Uterus (tissue), 2 donors: ENCODE data around the gene FBLN1.

Experiments
- POLR2A ChIP-seq, 2 donors: fragments of 450-650 bp; IDR thresholded peaks; one replicate each; pipeline ENCODE4 v1.6.1; 2016; ENCODE audit warnings: antibody characterized with exemption in 2 of 2, mild to moderate bottlenecking in 1 of 2, moderate library complexity in 1 of 2
- TF ChIP-seq, protein P1 (sequence below), 4 experiments: fragments of 200-600 bp in 2 of 4; fragments of 450-650 bp in 2 of 4; sonication (generic) in 2 of 4; IDR thresholded peaks; one replicate each; pipeline ENCODE4 v1.5.1; 2016 to 2019; ENCODE audit warnings: antibody characterized with exemption in 4 of 4, mild to moderate bottlenecking in 2 of 4, moderate library complexity in 1 of 4

- no peak for TF ChIP-seq POLR2A (IDR thresholded peaks at IDR 0.05)
- TF ChIP-seq, protein P1, sequence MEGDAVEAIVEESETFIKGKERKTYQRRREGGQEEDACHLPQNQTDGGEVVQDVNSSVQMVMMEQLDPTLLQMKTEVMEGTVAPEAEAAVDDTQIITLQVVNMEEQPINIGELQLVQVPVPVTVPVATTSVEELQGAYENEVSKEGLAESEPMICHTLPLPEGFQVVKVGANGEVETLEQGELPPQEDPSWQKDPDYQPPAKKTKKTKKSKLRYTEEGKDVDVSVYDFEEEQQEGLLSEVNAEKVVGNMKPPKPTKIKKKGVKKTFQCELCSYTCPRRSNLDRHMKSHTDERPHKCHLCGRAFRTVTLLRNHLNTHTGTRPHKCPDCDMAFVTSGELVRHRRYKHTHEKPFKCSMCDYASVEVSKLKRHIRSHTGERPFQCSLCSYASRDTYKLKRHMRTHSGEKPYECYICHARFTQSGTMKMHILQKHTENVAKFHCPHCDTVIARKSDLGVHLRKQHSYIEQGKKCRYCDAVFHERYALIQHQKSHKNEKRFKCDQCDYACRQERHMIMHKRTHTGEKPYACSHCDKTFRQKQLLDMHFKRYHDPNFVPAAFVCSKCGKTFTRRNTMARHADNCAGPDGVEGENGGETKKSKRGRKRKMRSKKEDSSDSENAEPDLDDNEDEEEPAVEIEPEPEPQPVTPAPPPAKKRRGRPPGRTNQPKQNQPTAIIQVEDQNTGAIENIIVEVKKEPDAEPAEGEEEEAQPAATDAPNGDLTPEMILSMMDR (IDR thresholded peaks at IDR 0.05) = no peak
These were observed 22.8 kb downstream of the FBLN1 start for GRCh38 chr22:45525480-45525879.
